OCI-LY3 (cell line): ENCODE data around the gene SNTB2.

Experiments used
- H2AFZ ChIP-seq: fragments of 200-600, 300-600 bp; shearing (Covaris generic); 2 replicates; pipeline ENCODE4 v1.6.0; 2014; ENCODE audit warnings: antibody characterized with exemption, low read depth, low read length
- H3K27ac ChIP-seq: fragments of 200-600, 300-600 bp; sonication (generic); 2 replicates; pipeline ENCODE4 v1.5.1; 2014; ENCODE audit warnings: mild to moderate bottlenecking, low read length, moderate library complexity, mixed read lengths
- H3K27me3 ChIP-seq: fragments of 200-600, 300-600 bp; sonication (generic); 2 replicates; pipeline ENCODE4 v1.6.1; 2014; ENCODE audit warnings: low read depth, low read length, mixed read lengths
- H3K36me3 ChIP-seq: fragments of 200-600, 300-600 bp; sonication (generic); replicated peaks from 2 replicates; pipeline ENCODE3; 2014; ENCODE audit warnings: low read depth, low read length, mixed read lengths
- H3K4me1 ChIP-seq: fragments of 300-600, 200-600 bp; sonication (generic); 2 replicates; pipeline ENCODE4 v1.6.1; 2014; ENCODE audit warnings: low read length, mixed read lengths
- H3K4me2 ChIP-seq: fragments of 200-600, 300-600 bp; sonication (generic); 2 replicates; pipeline ENCODE4 v1.6.1; 2014; ENCODE audit warnings: low read length, mixed read lengths
- H3K4me3 ChIP-seq: fragments of 300-600, 200-600 bp; sonication (generic); 2 replicates; pipeline ENCODE4 v1.5.1; 2014; ENCODE audit warnings: antibody characterized with exemption, mild to moderate bottlenecking, low read length, moderate library complexity
- H3K79me2 ChIP-seq: fragments of 300-600, 200-600 bp; shearing (Covaris generic); 2 replicates; pipeline ENCODE4 v1.6.1; 2014; ENCODE audit warnings: mild to moderate bottlenecking, low read length, mixed read lengths
- H3K9ac ChIP-seq: fragments of 300-600, 200-600 bp; shearing (Covaris generic); 2 replicates; pipeline ENCODE4 v1.6.0; 2014; ENCODE audit warnings: mild to moderate bottlenecking, low read length, moderate library complexity
- H3K9me3 ChIP-seq: fragments of 200-600, 300-600 bp; shearing (Covaris generic); 2 replicates; pipeline ENCODE4 v1.6.1; 2014; ENCODE audit warnings: low read length, mixed read lengths; ENCODE audit not compliant: insufficient read depth
- H4K20me1 ChIP-seq: fragments of 200-600, 300-600 bp; sonication (generic); 2 replicates; pipeline ENCODE4 v1.6.1; 2016; ENCODE audit warnings: low read length, mixed read lengths; ENCODE audit not compliant: insufficient read depth
- EZH2phosphoT487 ChIP-seq: fragments of 200-600 bp; shearing (Covaris generic); IDR thresholded peaks from 2 replicates; pipeline ENCODE4 v1.6.1; 2018; ENCODE audit warnings: antibody characterized with exemption, mixed run types, low read depth
- TF ChIP-seq, protein P1 (sequence below): fragments of 200-600, 300-600 bp; sonication (generic); IDR thresholded peaks from 2 replicates; pipeline ENCODE4 v1.5.1; 2014; ENCODE audit warnings: antibody characterized with exemption, low read length, low read depth

The SNTB2 gene

GRCh38 chr16:69351309-69352027, 164.5 kb downstream of the SNTB2 start, which contains the start of gene TMED6:
Gene TMED6 (minus strand): TSS chr16:69351786. CDS start chr16:69351753, 33 bp downstream.
- no peak within 1 kb of the TSS for H3K4me3 ChIP-seq
- H3K27ac ChIP-seq: no peak within 1 kb of the TSS
- no peak within 1 kb of the TSS for H3K9ac ChIP-seq
- no peaks in the 10 kb centered on the region for H4K20me1 ChIP-seq
- no peaks in the 10 kb centered on the region for H3K27me3 ChIP-seq
- H3K9me3 ChIP-seq: no peaks in the 10 kb centered on the region
- H3K4me2 ChIP-seq: no peak within 1 kb of the TSS
- no peaks in the 10 kb centered on the region for H3K4me1 ChIP-seq
- H2AFZ ChIP-seq: no peak within 1 kb of the TSS
- no peaks in the 10 kb centered on the region for H3K79me2 ChIP-seq
- no peak for TF ChIP-seq EZH2phosphoT487
- TF ChIP-seq, protein P1, sequence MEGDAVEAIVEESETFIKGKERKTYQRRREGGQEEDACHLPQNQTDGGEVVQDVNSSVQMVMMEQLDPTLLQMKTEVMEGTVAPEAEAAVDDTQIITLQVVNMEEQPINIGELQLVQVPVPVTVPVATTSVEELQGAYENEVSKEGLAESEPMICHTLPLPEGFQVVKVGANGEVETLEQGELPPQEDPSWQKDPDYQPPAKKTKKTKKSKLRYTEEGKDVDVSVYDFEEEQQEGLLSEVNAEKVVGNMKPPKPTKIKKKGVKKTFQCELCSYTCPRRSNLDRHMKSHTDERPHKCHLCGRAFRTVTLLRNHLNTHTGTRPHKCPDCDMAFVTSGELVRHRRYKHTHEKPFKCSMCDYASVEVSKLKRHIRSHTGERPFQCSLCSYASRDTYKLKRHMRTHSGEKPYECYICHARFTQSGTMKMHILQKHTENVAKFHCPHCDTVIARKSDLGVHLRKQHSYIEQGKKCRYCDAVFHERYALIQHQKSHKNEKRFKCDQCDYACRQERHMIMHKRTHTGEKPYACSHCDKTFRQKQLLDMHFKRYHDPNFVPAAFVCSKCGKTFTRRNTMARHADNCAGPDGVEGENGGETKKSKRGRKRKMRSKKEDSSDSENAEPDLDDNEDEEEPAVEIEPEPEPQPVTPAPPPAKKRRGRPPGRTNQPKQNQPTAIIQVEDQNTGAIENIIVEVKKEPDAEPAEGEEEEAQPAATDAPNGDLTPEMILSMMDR: no peak
- H3K36me3 ChIP-seq: peaks cover 18% of the 10 kb centered on the region
